OCI-LY1 (cell line): ENCODE measurements around the gene PPARD.

ENCODE experiments used
- CTCF ChIP-seq: fragments of 200-600 bp; sonication (generic), shearing (Covaris generic); IDR thresholded peaks from 2 replicates; pipeline ENCODE4 v1.5.1; 2017; ENCODE audit warnings: mild to moderate bottlenecking, antibody characterized with exemption, low read length, moderate library complexity, mixed read lengths
- EZH2 ChIP-seq: fragments of 200-600 bp; sonication (generic), shearing (Covaris generic); IDR thresholded peaks from 2 replicates; pipeline ENCODE4 v1.8.0; 2017; ENCODE audit warnings: borderline replicate concordance, mixed run types, mild to moderate bottlenecking, antibody characterized with exemption, low read length, moderate library complexity, mixed read lengths

- TF ChIP-seq CTCF: no peak
- TF ChIP-seq EZH2: no peak
Measured at GRCh38 chr6:35391240-35391968, 49.0 kb downstream of the PPARD start.
